GM12878 (cell line): ENCODE data around the gene COQ10B. TPM values are rescaled to one million over a fixed set of nuclear protein-coding genes. Genes with fewer than 3 reads are reported as not detected.

Experiments used
- ASH2L ChIP-seq: fragments of 300-600, 200-600 bp; sonication (generic); IDR thresholded peaks from 2 replicates; pipeline ENCODE4 v1.6.1; 2017; ENCODE audit warnings: low read depth, mild to moderate bottlenecking, borderline replicate concordance
- ATF7 ChIP-seq: fragments of 450-650 bp; IDR thresholded peaks from 2 replicates; pipeline ENCODE4 v1.6.1; 2016; ENCODE audit warnings: low read depth, mild to moderate bottlenecking
- EZH2 ChIP-seq: IDR thresholded peaks from 2 replicates; pipeline ENCODE4 v1.6.1; 2012; ENCODE audit warnings: low read depth, mild to moderate bottlenecking, control low read depth, inconsistent platforms, low read length, borderline replicate concordance; ENCODE audit not compliant: control insufficient read depth
- HDAC6 ChIP-seq: fragments of 200-600 bp; sonication (generic); IDR thresholded peaks from one replicate; pipeline ENCODE4 v1.8.0; 2017; ENCODE audit warnings: antibody characterized with exemption; ENCODE audit not compliant: unreplicated experiment
- IRF4 ChIP-seq: IDR thresholded peaks from 2 replicates; pipeline ENCODE4 v1.6.1; 2011; ENCODE audit warnings: low read depth, low read length
- KLF5 ChIP-seq: fragments of 450-650 bp; IDR thresholded peaks from 2 replicates; pipeline ENCODE4 v1.6.1; 2014; ENCODE audit warnings: mild to moderate bottlenecking; ENCODE audit not compliant: partially characterized antibody
- MXI1 ChIP-seq: fragments of 150-350 bp; IDR thresholded peaks from 2 replicates; pipeline ENCODE4 v1.6.1; 2011; ENCODE audit warnings: low read depth, mild to moderate bottlenecking, inconsistent platforms, low read length, improper control_type of control experiment
- MYB ChIP-seq: fragments of 150-350 bp; IDR thresholded peaks from 2 replicates; pipeline ENCODE4 v1.6.1; 2014; ENCODE audit warnings: mild to moderate bottlenecking, low read depth, low read length, borderline replicate concordance
- MYC ChIP-seq: IDR thresholded peaks from 2 replicates; pipeline ENCODE4 v1.6.1; 2011; ENCODE audit warnings: mild to moderate bottlenecking, low read length, moderate library complexity, inconsistent platforms; ENCODE audit not compliant: insufficient read depth, insufficient replicate concordance, insufficient read length, severe bottlenecking
- NFIC ChIP-seq: IDR thresholded peaks from 2 replicates; pipeline ENCODE4 v1.6.1; 2012; ENCODE audit warnings: low read depth, mild to moderate bottlenecking, inconsistent platforms, low read length, moderate library complexity
- RAD21 ChIP-seq: IDR thresholded peaks from 2 replicates; pipeline ENCODE4 v1.6.1; 2011; ENCODE audit warnings: mild to moderate bottlenecking, low read depth, low read length, moderate library complexity; ENCODE audit not compliant: insufficient read depth
- RUNX3 ChIP-seq: IDR thresholded peaks from 2 replicates; pipeline ENCODE4 v1.6.1; 2012; ENCODE audit warnings: low read length, inconsistent platforms
- SRF ChIP-seq, 2 experiments: IDR thresholded peaks; 2 replicates each; pipeline ENCODE4 v1.6.1; 2011; ENCODE audit warnings: low read depth in 2 of 2, low read length in 2 of 2, mild to moderate bottlenecking in 1 of 2, moderate library complexity in 1 of 2
- TAF1 ChIP-seq: IDR thresholded peaks from 2 replicates; pipeline ENCODE4 v1.6.1; 2011; ENCODE audit warnings: mild to moderate bottlenecking, low read depth, low read length, borderline replicate concordance
- TCF12 ChIP-seq: IDR thresholded peaks from 2 replicates; pipeline ENCODE4 v1.6.1; 2011; ENCODE audit warnings: low read depth, mild to moderate bottlenecking, low read length
- TCF3 ChIP-seq: IDR thresholded peaks from 2 replicates; pipeline ENCODE4 v1.6.1; 2012; ENCODE audit warnings: low read depth, mild to moderate bottlenecking, low read length, borderline replicate concordance; ENCODE audit not compliant: insufficient read depth
- ZBED1 ChIP-seq: IDR thresholded peaks from 2 replicates; pipeline ENCODE4 v1.6.1; 2016; ENCODE audit warnings: borderline replicate concordance
- ZNF207 ChIP-seq: fragments of 450-650 bp; IDR thresholded peaks from 2 replicates; pipeline ENCODE4 v1.6.1; 2014; ENCODE audit warnings: antibody characterized with exemption, mild to moderate bottlenecking, borderline replicate concordance
- polyA plus RNA-seq, 11 experiments: library from polyadenylated mRNA; depleted of rRNA in 4 of 11; unstranded in 6 of 11; stranded (reverse) in 5 of 11; fragments of >200 nt; fragmentation: Nextera tagmentation in 4 of 11; fragmentation: Illumina TruSeq in 1 of 11; extraction: Ambion mirVana in 4 of 11; extraction: Trizol in 1 of 11; gene quantifications; 1 replicate in 1 of 11; 2 replicates in 10 of 11; pipeline versions ENCODE4 v1.2.1 to v1.2.3, GENCODE V29; 2011 to 2016; ENCODE audit warnings: inconsistent platforms in 2 of 11, missing spikeins in 2 of 11, low read depth in 1 of 11
- total RNA-seq, 4 experiments: library from RNA; depleted of rRNA in 3 of 4; stranded (reverse); fragments of >200 nt in 3 of 4; fragmentation: Illumina TruSeq in 1 of 4; extraction: Trizol in 1 of 4; gene quantifications; 2 replicates each; pipeline versions ENCODE4 v1.2.1 to v1.2.3, GENCODE V29; 2013 to 2021
- TF ChIP-seq, protein P1 (sequence below): IDR thresholded peaks from 2 replicates; pipeline ENCODE4 v1.6.1; 2012; ENCODE audit warnings: low read depth, low read length, improper control_type of control experiment
- TF ChIP-seq, protein P2 (sequence below): IDR thresholded peaks from 2 replicates; pipeline ENCODE4 v1.6.1; 2011; ENCODE audit warnings: borderline replicate concordance, low read depth, mild to moderate bottlenecking, moderate library complexity, low read length; ENCODE audit not compliant: insufficient read depth, poor library complexity, severe bottlenecking
- TF ChIP-seq, protein P3 (sequence below): fragments of 150-350 bp; IDR thresholded peaks from 2 replicates; pipeline ENCODE4 v1.6.1; 2016; ENCODE audit warnings: low read depth, low read length

Gene COQ10B
- total and polyA plus RNA-seq, 10 of the 15 experiments (the other 5 are each of a cell fraction or from before 2014, with no cell fraction given), result 3.6 to 23.2 (median 13.2) TPM

DNA sequence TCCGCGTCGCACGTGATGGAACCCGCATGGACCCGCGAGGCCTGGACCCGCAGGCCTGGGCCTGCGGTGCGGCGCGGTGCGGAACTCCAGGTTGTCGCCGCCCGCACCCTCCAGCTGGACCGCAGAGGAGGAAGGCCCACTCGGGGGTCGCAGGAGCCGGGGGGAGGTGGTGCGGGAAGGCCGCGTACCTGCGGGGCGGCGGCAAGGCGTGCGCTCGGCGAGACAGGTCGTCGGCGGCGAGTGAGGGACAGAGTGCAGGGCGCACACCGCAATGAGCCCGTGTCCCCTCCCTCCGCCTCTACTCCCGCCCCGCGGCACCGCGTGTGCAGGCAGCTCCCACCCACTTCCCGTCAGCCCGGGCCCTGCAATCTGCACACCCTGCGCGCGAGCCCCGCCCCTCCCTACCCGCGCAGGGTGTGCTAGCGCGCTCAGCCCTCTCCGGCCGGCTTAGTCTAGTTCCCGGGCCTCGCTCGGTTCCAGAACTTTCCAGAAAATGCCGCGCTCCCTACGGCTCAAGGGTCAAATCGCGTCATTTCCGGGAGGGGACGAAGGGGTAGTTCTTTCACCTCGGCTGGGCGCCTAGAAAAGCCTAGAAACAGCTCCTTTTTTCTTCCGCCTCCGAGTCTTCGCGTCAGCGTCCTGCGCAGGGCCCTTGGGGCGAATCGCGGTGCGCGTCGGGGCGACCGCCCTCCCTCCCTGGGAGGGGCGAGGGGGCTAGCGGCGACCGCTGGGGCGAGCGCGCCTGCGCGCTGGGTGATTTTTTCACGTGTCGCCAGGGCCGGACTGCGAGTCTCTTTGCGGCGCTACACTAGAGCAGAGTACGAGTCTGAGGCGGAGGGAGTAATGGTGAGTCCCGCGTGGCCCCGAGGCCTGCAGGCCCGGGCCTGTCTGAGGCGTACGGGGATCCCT, 46.5 kb downstream of the COQ10B start, which contains the start of the genes HSPD1 and HSPE1 (continued):
- TF ChIP-seq IRF4 (peak; percentile 64; the same call in 1 of the 2 replicates), SRF (IDR thresholded peaks at IDR 0.05; ENCODE audit: low read depth in 2 of 2, low read length in 2 of 2) (peak in 1 of 2 experiments; percentile 80; a peak in 2 of 4 replicates), TCF12 (0 out of 2 replicates have a peak, but pooled peaks have one; percentile 16), RAD21 (no peak), TCF3 (peak; percentile 54; the same call in 1 of the 2 replicates), TAF1 (peak; percentile 96), ZBED1 (peak; percentile 82; the same call in 1 of the 2 replicates), KLF5 (peak; percentile 95), RUNX3 (peak; percentile 49; the same call in 1 of the 2 replicates), HDAC6 (no peak), EZH2 (no peak), ATF7 (peak; percentile 93), ZNF207 (peak; percentile 84; the same call in 1 of the 2 replicates), ASH2L (no peak), NFIC (peak; percentile 44; the same call in 1 of the 2 replicates), MYB (no peak), MYC (peak; percentile 97), MXI1 (peak; percentile 97)
- TF ChIP-seq, protein P1, sequence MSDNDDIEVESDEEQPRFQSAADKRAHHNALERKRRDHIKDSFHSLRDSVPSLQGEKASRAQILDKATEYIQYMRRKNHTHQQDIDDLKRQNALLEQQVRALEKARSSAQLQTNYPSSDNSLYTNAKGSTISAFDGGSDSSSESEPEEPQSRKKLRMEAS, result peak; percentile 62
- TF ChIP-seq, protein P2, sequence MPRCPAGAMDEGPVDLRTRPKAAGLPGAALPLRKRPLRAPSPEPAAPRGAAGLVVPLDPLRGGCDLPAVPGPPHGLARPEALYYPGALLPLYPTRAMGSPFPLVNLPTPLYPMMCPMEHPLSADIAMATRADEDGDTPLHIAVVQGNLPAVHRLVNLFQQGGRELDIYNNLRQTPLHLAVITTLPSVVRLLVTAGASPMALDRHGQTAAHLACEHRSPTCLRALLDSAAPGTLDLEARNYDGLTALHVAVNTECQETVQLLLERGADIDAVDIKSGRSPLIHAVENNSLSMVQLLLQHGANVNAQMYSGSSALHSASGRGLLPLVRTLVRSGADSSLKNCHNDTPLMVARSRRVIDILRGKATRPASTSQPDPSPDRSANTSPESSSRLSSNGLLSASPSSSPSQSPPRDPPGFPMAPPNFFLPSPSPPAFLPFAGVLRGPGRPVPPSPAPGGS, result peak; percentile 76
- TF ChIP-seq, protein P3, sequence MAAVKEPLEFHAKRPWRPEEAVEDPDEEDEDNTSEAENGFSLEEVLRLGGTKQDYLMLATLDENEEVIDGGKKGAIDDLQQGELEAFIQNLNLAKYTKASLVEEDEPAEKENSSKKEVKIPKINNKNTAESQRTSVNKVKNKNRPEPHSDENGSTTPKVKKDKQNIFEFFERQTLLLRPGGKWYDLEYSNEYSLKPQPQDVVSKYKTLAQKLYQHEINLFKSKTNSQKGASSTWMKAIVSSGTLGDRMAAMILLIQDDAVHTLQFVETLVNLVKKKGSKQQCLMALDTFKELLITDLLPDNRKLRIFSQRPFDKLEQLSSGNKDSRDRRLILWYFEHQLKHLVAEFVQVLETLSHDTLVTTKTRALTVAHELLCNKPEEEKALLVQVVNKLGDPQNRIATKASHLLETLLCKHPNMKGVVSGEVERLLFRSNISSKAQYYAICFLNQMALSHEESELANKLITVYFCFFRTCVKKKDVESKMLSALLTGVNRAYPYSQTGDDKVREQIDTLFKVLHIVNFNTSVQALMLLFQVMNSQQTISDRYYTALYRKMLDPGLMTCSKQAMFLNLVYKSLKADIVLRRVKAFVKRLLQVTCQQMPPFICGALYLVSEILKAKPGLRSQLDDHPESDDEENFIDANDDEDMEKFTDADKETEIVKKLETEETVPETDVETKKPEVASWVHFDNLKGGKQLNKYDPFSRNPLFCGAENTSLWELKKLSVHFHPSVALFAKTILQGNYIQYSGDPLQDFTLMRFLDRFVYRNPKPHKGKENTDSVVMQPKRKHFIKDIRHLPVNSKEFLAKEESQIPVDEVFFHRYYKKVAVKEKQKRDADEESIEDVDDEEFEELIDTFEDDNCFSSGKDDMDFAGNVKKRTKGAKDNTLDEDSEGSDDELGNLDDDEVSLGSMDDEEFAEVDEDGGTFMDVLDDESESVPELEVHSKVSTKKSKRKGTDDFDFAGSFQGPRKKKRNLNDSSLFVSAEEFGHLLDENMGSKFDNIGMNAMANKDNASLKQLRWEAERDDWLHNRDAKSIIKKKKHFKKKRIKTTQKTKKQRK, result 0 out of 2 replicates have a peak, but pooled peaks have one; percentile 25
